B cell (primary cell): ENCODE measurements around the gene CBLN3. TPM values are rescaled to one million over a fixed set of nuclear protein-coding genes. Genes with fewer than 3 reads are reported as not detected.

Experiments used
- ATAC-seq: fragments of 200-7000 bp; cut with Tn5 transposase; one replicate; pipeline ENCODE4 v1.10.0; 2021; ENCODE audit warnings: low read depth, mild to moderate bottlenecking, moderate number of reproducible peaks, moderate library complexity
- CTCF ChIA-PET: fragments of 350-600 bp; sonication (Branson Sonifier 250); formaldehyde crosslinking; loops from one replicate; lab custom pipeline; 2021; ENCODE audit warnings: antibody characterized with exemption, inconsistent platforms; lab: Charles Lee
- POLR2A ChIA-PET: fragments of 350-600 bp; sonication (Branson Sonifier 250); formaldehyde crosslinking; loops from one replicate; lab custom pipeline; 2021; ENCODE audit warnings: antibody characterized with exemption; lab: Charles Lee
- DNase-seq: peaks from one replicate; pipeline ENCODE4 v3.0.0; 2013
- H2AFZ ChIP-seq: 2 replicates; pipeline ENCODE4 v1.6.1; 2012; ENCODE audit warnings: mild to moderate bottlenecking, low read depth, low read length; ENCODE audit not compliant: insufficient read depth, poor library complexity, severe bottlenecking
- H3K27ac ChIP-seq, 2 donors: 1 replicate in 1 of 2; 2 replicates in 1 of 2; pipeline ENCODE4 v1.5.1; 2012 to 2013; ENCODE audit warnings: low read length in 2 of 2, mild to moderate bottlenecking in 2 of 2, moderate library complexity in 1 of 2
- H3K27me3 ChIP-seq, 4 experiments: fragments of 200-600 bp in 1 of 4; sonication (generic) in 1 of 4; replicated peaks in 1 of 4; 1 replicate in 2 of 4; 2 replicates in 2 of 4; pipeline versions ENCODE4 v1.6.1 to v1.7.0; 2013 to 2016; ENCODE audit warnings: low read length in 3 of 4, mild to moderate bottlenecking in 2 of 4, mixed read lengths in 1 of 4, moderate library complexity in 1 of 4; ENCODE audit not compliant: insufficient read depth in 4 of 4, control insufficient read depth in 3 of 4; ENCODE audit errors: control extremely low read depth in 1 of 4
- H3K36me3 ChIP-seq, 2 experiments: replicated peaks in 1 of 2; 1 replicate in 1 of 2; 2 replicates in 1 of 2; pipeline versions ENCODE4 v1.6.1 to v1.7.1; 2013; ENCODE audit warnings: low read length in 1 of 2; ENCODE audit not compliant: insufficient read depth in 2 of 2, control insufficient read depth in 1 of 2; ENCODE audit errors: control extremely low read depth in 1 of 2, extremely low read depth in 1 of 2
- H3K4me1 ChIP-seq, 2 donors: fragments of 200-600 bp in 1 of 2; sonication (generic) in 1 of 2; 1 replicate in 1 of 2; 2 replicates in 1 of 2; pipeline versions ENCODE4 v1.5.1 to v1.6.1; 2013 to 2017; ENCODE audit warnings: low read length in 2 of 2; ENCODE audit not compliant: control insufficient read depth in 2 of 2, insufficient read depth in 2 of 2
- H3K4me2 ChIP-seq: replicated peaks from 2 replicates; pipeline ENCODE3; 2012; ENCODE audit warnings: mild to moderate bottlenecking, low read depth, low read length; ENCODE audit not compliant: poor library complexity, severe bottlenecking
- H3K4me3 ChIP-seq, 5 experiments: fragments of 200-600 bp in 1 of 5; sonication (generic) in 1 of 5; 1 replicate in 3 of 5; 2 replicates in 2 of 5; pipeline versions ENCODE4 v1.5.1 to v1.7.0; 2011 to 2016; ENCODE audit warnings: low read length in 4 of 5, mild to moderate bottlenecking in 4 of 5, low read depth in 2 of 5, control low read depth in 1 of 5, moderate library complexity in 1 of 5; ENCODE audit not compliant: insufficient read depth in 1 of 5; ENCODE audit errors: control extremely low read depth in 1 of 5, extremely low read depth in 1 of 5
- H3K79me2 ChIP-seq: fragments of 200-600 bp; sonication (generic); one replicate; pipeline ENCODE4 v1.6.0; 2016; ENCODE audit warnings: low read length; ENCODE audit not compliant: control insufficient read depth, insufficient read depth
- H3K9ac ChIP-seq: fragments of 200-600 bp; sonication (generic); 2 replicates; pipeline ENCODE4 v1.6.1; 2017; ENCODE audit warnings: mild to moderate bottlenecking, low read length, moderate library complexity
- H3K9me3 ChIP-seq, 3 donors: one replicate each; pipeline versions ENCODE4 v1.6.1 to v1.7.1; 2013; ENCODE audit warnings: low read length in 2 of 3; ENCODE audit not compliant: control insufficient read depth in 2 of 3, insufficient read depth in 1 of 3; ENCODE audit errors: control extremely low read depth in 1 of 3
- H4K20me1 ChIP-seq: 2 replicates; pipeline ENCODE4 v1.6.0; 2012; ENCODE audit warnings: mild to moderate bottlenecking, low read length; ENCODE audit not compliant: insufficient read depth, control insufficient read depth, poor library complexity, severe bottlenecking
- H3K27ac Mint-ChIP-seq: one replicate; pipeline ENCODE4 v1.8.0; 2021; ENCODE audit warnings: mixed read lengths
- H3K27me3 Mint-ChIP-seq: one replicate; pipeline ENCODE4 v1.8.0; 2021; ENCODE audit warnings: mixed read lengths
- H3K4me1 Mint-ChIP-seq: one replicate; pipeline ENCODE4 v1.8.0; 2021; ENCODE audit warnings: mixed read lengths
- H3K4me3 Mint-ChIP-seq: one replicate; pipeline ENCODE4 v1.8.0; 2021; ENCODE audit warnings: mixed read lengths
- H3K9me3 Mint-ChIP-seq: one replicate; pipeline ENCODE4 v1.8.0; 2022; ENCODE audit warnings: mixed read lengths; ENCODE audit not compliant: insufficient read depth
- CTCF ChIP-seq: fragments of 200-600 bp; IDR thresholded peaks from one replicate; pipeline ENCODE4 v1.8.0; 2022; ENCODE audit warnings: antibody characterized with exemption, mild to moderate bottlenecking
- EZH2 ChIP-seq: IDR thresholded peaks from 2 replicates; pipeline ENCODE4 v1.6.1; 2012; ENCODE audit warnings: borderline replicate concordance, low read depth, mild to moderate bottlenecking, moderate library complexity, low read length; ENCODE audit not compliant: insufficient read depth, poor library complexity, severe bottlenecking
- WGBS: methylation state at CpG from one replicate; pipeline ENCODE4 v1.1.5; 2013; ENCODE audit warnings: missing lambda C conversion rate; ENCODE audit not compliant: insufficient coverage; 5-methylcytosine and 5-hydroxymethylcytosine counted together
- intact Hi-C: fragments of 100-400 bp; cut with micrococcal nuclease; formaldehyde crosslinking; loops from one replicate; pipeline ENCODE4 v1.10.0; 2022
- polyA plus RNA-seq: library from polyadenylated mRNA; depleted of rRNA; stranded (reverse); fragments of >200 nt; gene quantifications from 2 replicates; pipeline ENCODE4 v1.2.3, GENCODE V29; 2012
- total RNA-seq, 2 donors: library from RNA; stranded (reverse); fragments of 120-200 nt in 1 of 2; gene quantifications; 1 replicate in 1 of 2; 2 replicates in 1 of 2; pipeline versions ENCODE4 v1.2.3 to v1.2.4, GENCODE V29; 2013 to 2022

CBLN3 gene
- total and polyA plus RNA-seq, 2 donors (not counting 1 experiment from before 2014, with no cell fraction given), result 35.0 to 134 TPM

- intact Hi-C loops, result no loop called here
- H3K27ac Mint-ChIP-seq, result no peak overlapping the region
- Histone ChIP-seq H3K79me2 (no peaks in the 10 kb centered on the region), H3K4me2 (no peak overlapping the region), H3K9me3 (no peaks in the 10 kb centered on the region), H2AFZ (no peak overlapping the region), H3K27me3 (no peaks in the 10 kb centered on the region), H3K9ac (no peak overlapping the region), H3K4me1 (peaks cover 0 to 2% of the 10 kb centered on the region in 2 donors), H3K27ac (no peak overlapping the region), H3K36me3 (no peaks in the 10 kb centered on the region), H4K20me1 (no peaks in the 10 kb centered on the region), H3K4me3 (no peak overlapping the region)
- DNase-seq (no peak), ATAC-seq (no peak)
- ChIA-PET CTCF (interaction anchor here (1.2 kb wide), 1 partner anchor 241 kb away, joined by 7 read pairs; no protein-coding TSS in a partner anchor), POLR2A (no interaction called here)
- no peak overlapping the region for H3K4me3 Mint-ChIP-seq
- no peak for TF ChIP-seq CTCF
- TF ChIP-seq EZH2, result no peak
- peaks cover 2% of the 10 kb centered on the region for H3K9me3 Mint-ChIP-seq
- H3K4me1 Mint-ChIP-seq, result peaks cover 6% of the 10 kb centered on the region
- no CpG with 5 or more reads among the region's 3 CpGs for WGBS
- H3K27me3 Mint-ChIP-seq, result no peaks in the 10 kb centered on the region
Observed at GRCh38 chr14:24465805-24466204, 36.3 kb upstream of the CBLN3 start.

- Histone ChIP-seq H3K4me3 (no peak overlapping the region), H2AFZ (no peak overlapping the region), H3K27ac (no peak overlapping the region), H3K4me2 (no peak overlapping the region), H3K36me3 (no peaks in the 10 kb centered on the region), H4K20me1 (no peaks in the 10 kb centered on the region), H3K27me3 (no peaks in the 10 kb centered on the region), H3K9me3 (no peaks in the 10 kb centered on the region), H3K9ac (no peak overlapping the region), H3K4me1 (peaks cover 0 to 2% of the 10 kb centered on the region in 2 donors), H3K79me2 (no peaks in the 10 kb centered on the region)
- no peak for TF ChIP-seq EZH2
- no peak for TF ChIP-seq CTCF
- ChIA-PET CTCF (interaction anchor here (1.2 kb wide), 1 partner anchor 241 kb away, joined by 7 read pairs; no protein-coding TSS in a partner anchor), POLR2A (no interaction called here)
- no peak overlapping the region for H3K4me3 Mint-ChIP-seq
- no peak overlapping the region for H3K27ac Mint-ChIP-seq
- H3K9me3 Mint-ChIP-seq, result peaks cover 2% of the 10 kb centered on the region
- H3K4me1 Mint-ChIP-seq, result peaks cover 6% of the 10 kb centered on the region
- no peaks in the 10 kb centered on the region for H3K27me3 Mint-ChIP-seq
- ATAC-seq (no peak), DNase-seq (no peak)
- intact Hi-C loops, result no loop called here
- 100% methylated on average over 2 of the region's 3 CpGs for WGBS
Observed at GRCh38 chr14:24465368-24465767, 35.9 kb upstream of the CBLN3 start.
